Loucy (cell line): ENCODE results near the gene PODXL.

Experiments
- EZH2phosphoT487 ChIP-seq: fragments of 200-600 bp; IDR thresholded peaks from 2 replicates; pipeline ENCODE4 v1.6.1; 2018; ENCODE audit warnings: antibody characterized with exemption, mild to moderate bottlenecking, moderate library complexity, borderline replicate concordance
- TF ChIP-seq, protein P1 (sequence below): fragments of 200-600 bp; sonication (generic); conservative IDR thresholded peaks from 2 replicates; pipeline ENCODE4 v1.5.1; 2014; ENCODE audit warnings: mild to moderate bottlenecking, antibody characterized with exemption, low read length

DNA sequence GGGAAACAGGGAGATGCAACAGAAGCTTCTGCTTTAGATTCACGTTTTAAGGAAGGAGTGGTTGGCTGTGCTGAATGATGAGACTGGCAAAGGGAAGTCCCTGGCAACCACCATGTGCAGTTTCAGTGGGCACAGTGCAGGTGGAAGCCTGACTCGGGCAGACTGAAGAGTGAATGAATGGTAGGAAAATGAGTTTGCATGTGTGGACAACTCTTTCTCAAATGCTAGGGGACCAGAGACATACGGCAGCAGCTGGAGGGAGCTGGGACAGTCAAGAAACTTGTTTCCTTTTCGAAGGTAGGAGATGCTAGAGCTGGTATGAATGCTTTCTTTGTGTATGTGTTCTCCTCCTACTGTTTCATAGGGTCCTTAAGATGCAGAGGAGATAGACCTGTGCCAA is 29.0 kb downstream of the PODXL start:
- TF ChIP-seq, protein P1, sequence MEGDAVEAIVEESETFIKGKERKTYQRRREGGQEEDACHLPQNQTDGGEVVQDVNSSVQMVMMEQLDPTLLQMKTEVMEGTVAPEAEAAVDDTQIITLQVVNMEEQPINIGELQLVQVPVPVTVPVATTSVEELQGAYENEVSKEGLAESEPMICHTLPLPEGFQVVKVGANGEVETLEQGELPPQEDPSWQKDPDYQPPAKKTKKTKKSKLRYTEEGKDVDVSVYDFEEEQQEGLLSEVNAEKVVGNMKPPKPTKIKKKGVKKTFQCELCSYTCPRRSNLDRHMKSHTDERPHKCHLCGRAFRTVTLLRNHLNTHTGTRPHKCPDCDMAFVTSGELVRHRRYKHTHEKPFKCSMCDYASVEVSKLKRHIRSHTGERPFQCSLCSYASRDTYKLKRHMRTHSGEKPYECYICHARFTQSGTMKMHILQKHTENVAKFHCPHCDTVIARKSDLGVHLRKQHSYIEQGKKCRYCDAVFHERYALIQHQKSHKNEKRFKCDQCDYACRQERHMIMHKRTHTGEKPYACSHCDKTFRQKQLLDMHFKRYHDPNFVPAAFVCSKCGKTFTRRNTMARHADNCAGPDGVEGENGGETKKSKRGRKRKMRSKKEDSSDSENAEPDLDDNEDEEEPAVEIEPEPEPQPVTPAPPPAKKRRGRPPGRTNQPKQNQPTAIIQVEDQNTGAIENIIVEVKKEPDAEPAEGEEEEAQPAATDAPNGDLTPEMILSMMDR, result no peak
- no peak for TF ChIP-seq EZH2phosphoT487
